ENCODE results near the gene MYO1A. TPM values are rescaled to one million over a fixed set of nuclear protein-coding genes. Genes with fewer than 3 reads are reported as not detected.

MYO1A gene
- 1 to 10 TPM; 2.1 to 5.1 TPM for total RNA-seq

DNA sequence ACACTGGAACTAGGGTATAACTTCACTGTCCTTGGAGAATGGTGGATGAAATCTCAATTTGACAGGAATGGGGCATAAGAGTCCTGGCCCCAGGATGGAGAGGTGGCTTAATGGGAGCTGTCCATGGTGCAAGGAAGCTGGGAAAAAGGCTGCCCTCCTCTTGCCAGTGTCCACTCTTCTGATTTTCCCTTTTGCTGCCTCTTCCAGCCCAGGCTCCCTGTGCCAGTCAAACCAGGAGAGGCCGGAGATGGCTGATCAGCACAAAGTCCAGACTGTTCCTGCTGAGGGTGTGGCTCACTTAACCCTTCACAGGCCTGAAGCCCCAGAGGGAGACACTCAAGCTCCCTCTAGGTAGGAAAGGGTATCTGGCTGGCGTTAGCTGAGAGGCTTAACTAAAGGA is at the start of gene MYO1A:
MYO1A (minus strand) TSS at position 240 of the 400 bp plus-strand sequence. CDS start 1,806 bp downstream, outside the sequence.
- no peak within 1 kb of the TSS for H3K4me3 Mint-ChIP-seq
- peaks cover under 1% of the 10 kb centered on the region for H3K36me3 Mint-ChIP-seq (ENCODE audit: low read depth)
- H3K27ac Mint-ChIP-seq, result peak within 1 kb of the TSS; percentile 86
- H3K4me1 Mint-ChIP-seq, result peaks cover 33% of the 10 kb centered on the region
- H3K27me3 Mint-ChIP-seq, result no peaks in the 10 kb centered on the region
- H3K9me3 Mint-ChIP-seq, result no peaks in the 10 kb centered on the region
- no peak for ATAC-seq (replicated peaks)

DNA sequence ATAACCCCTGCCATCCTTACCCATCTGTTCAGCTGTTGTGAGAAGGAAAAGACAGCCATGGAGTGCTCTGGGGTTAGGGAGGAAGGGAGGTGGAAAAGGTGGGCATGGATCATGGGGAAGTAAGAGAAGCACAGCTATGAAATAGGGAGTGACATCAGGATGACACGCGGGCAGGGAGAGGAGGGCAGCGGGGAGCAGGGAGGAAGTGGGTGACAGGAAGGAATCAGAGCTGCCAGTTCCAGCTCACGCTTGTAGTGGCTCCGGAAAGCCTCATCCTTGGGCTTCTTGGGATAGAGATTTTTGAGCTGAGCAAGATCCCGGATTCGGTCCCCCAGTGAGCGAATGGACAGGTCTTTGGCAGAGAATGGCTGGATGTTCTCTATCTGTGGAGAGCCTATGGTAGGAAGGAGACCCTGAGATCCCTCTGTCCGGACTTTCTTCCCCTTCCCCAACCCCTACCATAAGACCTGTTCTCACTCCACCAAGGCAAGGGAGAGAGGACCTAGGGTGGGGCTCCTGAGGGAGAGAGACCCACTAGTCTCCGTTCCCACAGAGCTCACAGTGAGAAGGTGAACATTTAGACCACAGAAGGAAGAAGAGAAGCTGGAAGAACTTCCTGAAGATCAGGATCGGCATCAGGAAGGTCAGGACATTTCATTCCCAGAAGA is 49.3 kb upstream of the MYO1A start:
- no peaks in the 10 kb centered on the region for H3K9me3 Mint-ChIP-seq
- peaks cover 100% of the 10 kb centered on the region for H3K36me3 Mint-ChIP-seq (ENCODE audit: low read depth)
- H3K4me3 Mint-ChIP-seq, result no peak overlapping the region
- H3K27ac Mint-ChIP-seq, result peak overlapping the region; percentile 87
- ATAC-seq (replicated peaks), result no peak
- H3K27me3 Mint-ChIP-seq, result no peaks in the 10 kb centered on the region
- H3K4me1 Mint-ChIP-seq, result peaks cover 26% of the 10 kb centered on the region

DNA sequence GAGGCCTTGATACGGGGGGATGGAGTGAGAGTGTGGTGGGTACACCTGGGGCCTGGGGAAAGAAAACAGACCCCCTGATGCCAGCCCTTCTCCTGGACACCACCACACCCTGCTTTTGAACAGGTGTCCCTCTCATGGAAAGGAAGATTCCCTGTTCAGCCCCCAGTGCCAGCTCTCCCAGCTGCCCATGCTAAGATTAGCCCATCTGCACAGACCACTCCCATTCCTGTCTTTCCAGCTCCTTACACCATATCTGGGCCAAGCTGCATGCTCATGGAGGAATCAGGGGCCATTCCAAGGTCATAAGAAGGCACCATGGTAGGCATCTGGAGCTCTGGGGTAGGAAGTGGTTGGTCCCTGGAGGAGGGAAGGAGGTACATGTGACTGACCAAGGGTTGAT is 48.6 kb upstream of the MYO1A start:
- Mint-ChIP-seq H3K36me3 (ENCODE audit: low read depth) (peaks cover 99% of the 10 kb centered on the region), H3K4me3 (no peak overlapping the region), H3K4me1 (peaks cover 30% of the 10 kb centered on the region), H3K9me3 (no peaks in the 10 kb centered on the region), H3K27ac (peak overlapping the region; percentile 87), H3K27me3 (no peaks in the 10 kb centered on the region)
- ATAC-seq (replicated peaks), result no peak

DNA sequence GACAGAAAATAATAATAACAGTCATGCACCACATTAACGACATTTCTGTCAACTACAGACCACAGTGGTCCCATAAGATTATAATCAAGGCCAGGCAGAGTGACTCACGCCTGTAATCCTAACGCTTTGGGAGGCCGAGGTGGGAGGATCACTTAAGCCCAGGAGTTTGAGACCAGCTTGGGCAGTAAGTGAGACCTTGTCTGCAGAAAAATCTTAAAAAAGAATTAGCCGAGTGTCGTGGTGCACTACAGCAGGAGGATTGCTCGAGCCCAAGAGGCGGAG is 47.6 kb upstream of the MYO1A start:
- H3K27ac Mint-ChIP-seq, result no peak overlapping the region
- peaks cover 99% of the 10 kb centered on the region for H3K36me3 Mint-ChIP-seq (ENCODE audit: low read depth)
- no peaks in the 10 kb centered on the region for H3K9me3 Mint-ChIP-seq
- H3K4me1 Mint-ChIP-seq, result peaks cover 38% of the 10 kb centered on the region
- no peak overlapping the region for H3K4me3 Mint-ChIP-seq
- no peak for ATAC-seq (replicated peaks)
- H3K27me3 Mint-ChIP-seq, result no peaks in the 10 kb centered on the region

DNA sequence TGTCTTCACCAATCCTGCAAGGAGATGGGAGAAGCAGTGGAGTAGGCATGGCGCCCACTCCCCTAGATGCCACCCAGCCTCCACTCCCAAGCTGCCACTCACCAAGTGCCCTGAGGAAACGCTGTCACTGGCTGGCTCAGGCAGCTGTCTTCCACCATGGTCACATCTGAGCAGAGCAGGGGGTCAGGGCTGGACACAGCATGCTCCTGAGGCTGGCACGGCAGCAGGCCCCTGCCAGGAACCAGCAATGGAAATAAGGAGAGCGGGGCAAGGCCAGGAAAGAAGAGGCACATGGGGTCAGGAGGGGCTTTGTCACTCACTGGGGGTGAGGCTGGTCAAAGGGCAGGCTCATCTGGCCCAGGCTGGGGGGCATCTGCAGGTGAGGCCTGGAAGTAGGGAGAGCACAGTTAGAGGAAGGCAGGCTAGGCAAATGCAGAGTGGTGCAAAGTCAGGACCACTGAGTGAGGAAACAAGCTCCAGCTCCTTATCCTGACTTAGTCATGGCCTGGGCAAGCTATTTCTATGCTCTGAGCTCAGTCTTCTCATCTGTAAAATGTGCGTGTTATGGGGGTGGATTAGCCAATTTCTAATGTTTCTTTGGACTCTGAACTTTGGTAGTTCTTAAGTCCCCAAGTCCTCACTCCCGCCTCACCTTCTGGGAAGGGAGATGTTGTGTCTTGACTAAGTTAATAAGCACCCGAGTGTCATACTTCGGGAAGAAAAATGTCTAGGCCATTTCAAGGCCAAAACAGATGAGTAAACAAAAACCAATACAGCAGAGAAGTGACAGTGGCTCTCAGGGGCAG is 47.0 kb upstream of the MYO1A start:
- H3K36me3 Mint-ChIP-seq (ENCODE audit: low read depth), result peaks cover 99% of the 10 kb centered on the region
- peaks cover 42% of the 10 kb centered on the region for H3K4me1 Mint-ChIP-seq
- H3K9me3 Mint-ChIP-seq, result no peaks in the 10 kb centered on the region
- H3K4me3 Mint-ChIP-seq, result no peak overlapping the region
- H3K27ac Mint-ChIP-seq, result peak overlapping the region; percentile 93
- no peaks in the 10 kb centered on the region for H3K27me3 Mint-ChIP-seq
- ATAC-seq (replicated peaks), result no peak

DNA sequence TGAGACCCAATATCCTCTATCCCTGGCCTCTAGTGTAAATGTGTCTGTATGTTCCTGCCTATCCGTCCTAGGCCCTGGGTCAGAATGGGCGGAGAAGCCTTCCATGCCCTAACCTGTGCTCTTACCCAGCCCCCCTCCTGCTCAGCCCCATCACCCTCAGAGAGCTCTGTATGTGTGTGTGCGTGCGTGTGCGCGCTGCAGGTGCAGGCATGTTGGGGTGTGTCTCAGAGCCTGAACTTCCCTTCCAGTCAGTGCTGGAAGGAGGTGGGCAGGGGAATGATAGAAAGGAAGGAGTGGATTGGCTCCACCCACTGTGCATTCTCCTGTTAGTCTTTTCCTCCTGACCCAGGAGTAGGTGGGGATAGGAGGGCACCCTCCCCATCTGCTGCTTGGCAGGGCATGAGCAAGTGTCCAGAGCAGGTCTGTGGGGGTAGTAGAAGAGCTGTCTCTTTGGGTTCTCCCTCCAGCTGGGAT is 46.2 kb upstream of the MYO1A start:
- Mint-ChIP-seq H3K27ac (peak overlapping the region; percentile 93), H3K4me1 (peaks cover 43% of the 10 kb centered on the region), H3K4me3 (no peak overlapping the region), H3K9me3 (no peaks in the 10 kb centered on the region), H3K36me3 (ENCODE audit: low read depth) (peaks cover 99% of the 10 kb centered on the region), H3K27me3 (no peaks in the 10 kb centered on the region)
- ATAC-seq (replicated peaks), result no peak

DNA sequence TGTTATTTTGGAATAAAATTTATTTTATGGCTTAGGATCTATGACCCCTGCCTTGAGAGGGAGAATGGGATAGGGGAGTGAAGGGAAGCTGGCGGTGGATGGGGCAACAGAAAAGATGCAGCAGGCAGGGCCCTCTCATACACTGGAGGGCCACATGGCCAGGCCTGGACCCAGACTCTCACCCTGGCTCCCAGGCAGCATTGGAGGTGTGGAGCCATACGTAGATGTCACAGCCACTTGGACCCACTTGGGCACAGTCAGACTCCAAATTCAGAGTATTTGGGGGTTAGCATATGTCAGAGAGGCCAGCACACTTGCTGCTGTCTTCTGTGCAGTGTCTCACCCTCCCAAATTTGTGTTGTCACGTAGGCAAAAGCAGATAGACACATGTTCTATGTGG is 45.5 kb upstream of the MYO1A start:
- Mint-ChIP-seq H3K27ac (peak overlapping the region; percentile 93), H3K9me3 (no peaks in the 10 kb centered on the region), H3K4me3 (peak overlapping the region; percentile 97), H3K27me3 (no peaks in the 10 kb centered on the region), H3K36me3 (ENCODE audit: low read depth) (peaks cover 99% of the 10 kb centered on the region), H3K4me1 (peaks cover 50% of the 10 kb centered on the region)
- ATAC-seq (replicated peaks), result peak; percentile 6

DNA sequence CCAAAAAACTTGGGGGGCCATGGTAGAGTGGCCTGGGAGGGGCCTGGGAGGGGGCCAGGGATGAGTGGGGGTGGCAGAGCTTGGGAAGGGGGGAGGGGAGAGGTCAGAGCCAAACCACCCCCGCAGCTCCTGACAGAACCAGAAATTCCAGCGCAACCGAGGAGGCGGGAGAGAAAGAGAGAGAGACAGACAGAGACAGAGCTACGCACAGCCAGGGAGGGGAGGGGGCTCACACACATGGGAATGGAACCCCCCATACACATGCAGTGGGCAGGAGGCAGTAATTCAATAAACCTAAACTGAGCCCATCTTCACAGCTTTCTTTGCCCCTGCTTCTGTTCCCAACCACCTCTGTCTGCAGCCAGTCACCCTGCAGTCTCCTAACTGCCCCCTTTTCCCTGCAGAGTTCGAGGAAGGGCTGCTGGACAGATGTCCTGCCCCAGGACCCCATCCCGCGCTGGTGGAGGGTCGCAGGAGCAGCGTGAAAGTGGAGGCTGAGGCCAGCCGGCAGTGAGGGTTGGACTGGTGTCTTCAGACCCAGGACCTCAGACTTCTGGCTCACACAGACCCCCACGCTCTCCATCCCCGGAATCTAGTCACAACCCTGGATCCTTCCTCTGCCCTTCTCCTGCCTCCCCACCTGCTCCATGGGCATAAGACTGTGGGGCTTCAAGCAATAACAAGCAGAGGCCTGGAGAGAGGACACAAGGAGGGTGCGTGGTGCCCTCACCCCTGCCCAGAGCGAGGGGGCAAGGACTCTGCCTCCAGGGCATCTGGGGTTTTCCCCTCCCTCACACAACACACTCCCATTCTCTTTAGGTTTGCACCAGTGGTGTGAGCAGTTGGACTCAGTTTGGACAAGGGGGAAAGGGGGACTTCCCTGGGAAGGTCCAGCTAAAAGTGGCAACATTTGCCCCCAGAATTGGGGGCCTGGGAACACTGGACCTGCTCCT is 44.6 kb upstream of the MYO1A start:
- no peaks in the 10 kb centered on the region for H3K9me3 Mint-ChIP-seq
- peaks cover 47% of the 10 kb centered on the region for H3K4me1 Mint-ChIP-seq
- peaks cover 99% of the 10 kb centered on the region for H3K36me3 Mint-ChIP-seq (ENCODE audit: low read depth)
- peak overlapping the region; percentile 93 for H3K27ac Mint-ChIP-seq
- H3K27me3 Mint-ChIP-seq, result no peaks in the 10 kb centered on the region
- no peak for ATAC-seq (replicated peaks)
- H3K4me3 Mint-ChIP-seq, result peak overlapping the region; percentile 97

DNA sequence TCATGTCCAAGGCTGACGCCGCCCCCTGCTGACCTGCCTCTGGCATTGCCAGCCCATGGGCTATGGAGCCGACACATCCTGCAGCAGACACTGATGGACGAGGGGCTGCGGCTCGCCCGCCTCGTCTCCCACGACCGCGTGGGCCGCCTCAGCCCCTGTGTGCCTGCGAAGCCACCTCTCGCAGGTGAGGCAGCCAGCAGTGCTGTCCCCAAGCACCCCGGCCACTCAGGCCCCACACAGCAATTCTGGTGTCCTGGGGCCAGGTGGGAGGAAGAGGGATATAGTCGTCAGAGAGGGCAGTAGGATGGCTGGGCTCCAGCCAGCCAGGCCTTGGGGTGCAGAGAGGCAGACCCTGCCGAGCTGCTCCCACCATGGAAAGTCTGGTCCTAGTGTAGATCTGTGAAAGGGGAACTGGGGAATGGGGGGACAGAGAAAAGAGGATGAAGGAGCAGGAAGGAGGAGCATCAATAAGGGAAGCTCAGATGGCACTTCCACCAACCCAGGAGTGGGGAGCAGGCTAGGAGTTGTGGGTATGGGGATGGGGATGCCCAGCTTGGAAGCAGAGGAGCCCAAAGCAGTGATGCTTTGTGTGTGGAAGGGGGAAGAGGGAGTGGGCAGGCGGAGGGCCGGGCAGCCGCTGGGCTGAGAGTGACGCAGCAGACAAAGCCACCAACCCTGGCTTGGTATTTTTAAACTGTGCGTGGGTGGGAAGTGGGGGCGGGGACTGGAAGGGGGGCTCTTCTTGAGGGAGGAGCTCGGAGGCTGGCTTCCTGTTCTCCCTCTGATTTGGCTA is 43.7 kb upstream of the MYO1A start:
- Mint-ChIP-seq H3K9me3 (no peaks in the 10 kb centered on the region), H3K36me3 (ENCODE audit: low read depth) (peaks cover 95% of the 10 kb centered on the region), H3K4me1 (peaks cover 38% of the 10 kb centered on the region)

DNA sequence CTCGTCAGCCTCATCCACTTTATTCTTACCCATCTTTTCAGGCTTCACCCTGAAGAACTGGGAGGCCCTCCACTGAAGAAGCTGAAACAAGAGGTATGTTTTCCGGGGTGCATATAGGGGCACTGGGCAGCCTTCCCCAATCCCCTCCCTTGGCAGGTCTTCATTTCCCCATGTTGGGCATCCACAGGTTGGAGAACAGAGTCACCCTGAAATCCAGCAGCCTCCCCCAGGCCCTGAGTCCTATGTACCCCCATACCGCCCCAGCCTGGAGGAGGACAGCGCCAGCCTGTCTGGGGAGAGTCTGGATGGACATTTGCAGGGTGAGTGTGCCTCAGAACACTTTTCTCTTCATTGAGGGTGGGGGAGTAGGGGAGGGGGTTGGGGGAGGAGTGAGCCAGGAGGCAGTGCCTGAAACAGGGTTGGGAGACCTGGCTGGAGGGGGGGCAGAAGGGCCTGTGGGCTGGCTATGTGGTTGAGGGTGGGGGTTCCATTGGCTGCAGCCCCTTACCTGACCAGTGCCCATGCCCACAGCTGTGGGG is 43.0 kb upstream of the MYO1A start:
- no peak for ATAC-seq (replicated peaks)
- H3K36me3 Mint-ChIP-seq (ENCODE audit: low read depth), result peaks cover 95% of the 10 kb centered on the region
- peak overlapping the region; percentile 97 for H3K4me3 Mint-ChIP-seq
- H3K27me3 Mint-ChIP-seq, result no peaks in the 10 kb centered on the region
- H3K27ac Mint-ChIP-seq, result peak overlapping the region; percentile 93
- H3K9me3 Mint-ChIP-seq, result no peaks in the 10 kb centered on the region
- H3K4me1 Mint-ChIP-seq, result peaks cover 38% of the 10 kb centered on the region

More for the DNA sequence above, 43.7 kb upstream of the MYO1A start:
- Mint-ChIP-seq H3K27me3 (no peaks in the 10 kb centered on the region), H3K27ac (peak overlapping the region; percentile 93), H3K4me3 (peak overlapping the region; percentile 97)
- peak; percentile 44 for ATAC-seq (replicated peaks)

DNA sequence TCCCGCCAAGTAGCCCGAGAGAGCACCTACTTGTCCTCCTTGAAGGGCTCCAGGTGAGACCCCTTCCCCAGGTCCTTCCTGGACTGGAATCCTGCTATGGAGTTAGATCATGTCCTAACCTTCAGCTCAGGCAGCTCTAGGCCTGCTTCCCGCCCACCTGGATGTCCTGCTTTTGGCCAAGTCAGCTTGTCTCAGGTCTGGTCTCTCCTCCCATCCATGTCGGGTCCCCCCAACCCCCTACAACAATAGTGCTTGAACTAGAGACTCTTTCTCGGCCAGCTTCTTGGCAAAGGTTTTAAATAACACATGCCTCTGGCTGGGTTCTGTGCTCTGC is 42.6 kb upstream of the MYO1A start:
- peaks cover 94% of the 10 kb centered on the region for H3K36me3 Mint-ChIP-seq (ENCODE audit: low read depth)
- peaks cover 38% of the 10 kb centered on the region for H3K4me1 Mint-ChIP-seq
- H3K27ac Mint-ChIP-seq, result peak overlapping the region; percentile 93
- H3K27me3 Mint-ChIP-seq, result no peaks in the 10 kb centered on the region
- H3K9me3 Mint-ChIP-seq, result no peaks in the 10 kb centered on the region
- ATAC-seq (replicated peaks), result no peak
- H3K4me3 Mint-ChIP-seq, result peak overlapping the region; percentile 97

DNA sequence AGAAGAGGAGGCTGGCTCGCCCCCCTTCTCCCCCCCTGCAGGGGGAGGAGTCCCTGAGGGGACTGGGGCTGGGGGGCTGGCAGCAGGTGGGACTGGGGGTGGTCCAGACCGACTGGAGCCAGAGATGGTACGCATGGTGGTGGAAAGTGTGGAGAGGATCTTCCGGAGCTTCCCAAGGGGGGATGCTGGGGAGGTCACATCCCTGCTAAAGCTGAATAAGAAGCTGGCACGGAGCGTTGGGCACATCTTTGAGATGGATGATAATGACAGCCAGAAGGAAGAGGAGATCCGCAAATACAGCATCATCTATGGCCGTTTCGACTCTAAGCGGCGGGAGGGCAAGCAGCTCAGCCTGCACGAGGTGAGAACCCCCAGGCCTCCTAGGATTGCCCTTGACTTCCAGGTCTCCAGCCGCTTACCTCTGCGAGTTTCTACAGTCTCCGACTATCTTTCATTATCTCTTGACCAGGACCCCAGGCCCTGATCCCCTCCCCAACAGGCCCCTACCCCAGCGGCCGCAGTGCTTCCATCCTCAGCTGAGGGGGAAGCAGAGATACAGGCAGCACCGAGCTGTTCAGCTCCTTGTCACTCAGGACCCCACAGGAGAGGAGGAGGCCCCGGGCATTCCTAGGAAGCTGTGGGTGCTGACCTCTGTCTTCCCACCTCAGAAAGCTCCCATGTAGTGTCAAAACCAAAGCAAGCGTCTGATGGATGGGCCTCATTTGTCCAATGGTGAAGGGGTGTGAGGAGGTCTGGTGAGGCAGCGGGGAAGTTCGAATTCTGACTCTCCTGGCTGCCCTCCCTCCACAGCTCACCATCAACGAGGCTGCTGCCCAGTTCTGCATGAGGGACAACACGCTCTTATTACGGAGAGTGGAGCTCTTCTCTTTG is 42.0 kb upstream of the MYO1A start:
- Mint-ChIP-seq H3K36me3 (ENCODE audit: low read depth) (peaks cover 89% of the 10 kb centered on the region), H3K9me3 (no peaks in the 10 kb centered on the region), H3K27me3 (no peaks in the 10 kb centered on the region), H3K27ac (peak overlapping the region; percentile 93), H3K4me1 (peaks cover 33% of the 10 kb centered on the region), H3K4me3 (peak overlapping the region; percentile 97)
- no peak for ATAC-seq (replicated peaks)
